ENCODE results near the gene UTP14A. TPM values are rescaled to one million over a fixed set of nuclear protein-coding genes. Genes with fewer than 3 reads are reported as not detected.

Gene UTP14A
- total and polyA plus RNA-seq, 7 donors: 14.7 to 23.1 (median 16.6) TPM

DNA sequence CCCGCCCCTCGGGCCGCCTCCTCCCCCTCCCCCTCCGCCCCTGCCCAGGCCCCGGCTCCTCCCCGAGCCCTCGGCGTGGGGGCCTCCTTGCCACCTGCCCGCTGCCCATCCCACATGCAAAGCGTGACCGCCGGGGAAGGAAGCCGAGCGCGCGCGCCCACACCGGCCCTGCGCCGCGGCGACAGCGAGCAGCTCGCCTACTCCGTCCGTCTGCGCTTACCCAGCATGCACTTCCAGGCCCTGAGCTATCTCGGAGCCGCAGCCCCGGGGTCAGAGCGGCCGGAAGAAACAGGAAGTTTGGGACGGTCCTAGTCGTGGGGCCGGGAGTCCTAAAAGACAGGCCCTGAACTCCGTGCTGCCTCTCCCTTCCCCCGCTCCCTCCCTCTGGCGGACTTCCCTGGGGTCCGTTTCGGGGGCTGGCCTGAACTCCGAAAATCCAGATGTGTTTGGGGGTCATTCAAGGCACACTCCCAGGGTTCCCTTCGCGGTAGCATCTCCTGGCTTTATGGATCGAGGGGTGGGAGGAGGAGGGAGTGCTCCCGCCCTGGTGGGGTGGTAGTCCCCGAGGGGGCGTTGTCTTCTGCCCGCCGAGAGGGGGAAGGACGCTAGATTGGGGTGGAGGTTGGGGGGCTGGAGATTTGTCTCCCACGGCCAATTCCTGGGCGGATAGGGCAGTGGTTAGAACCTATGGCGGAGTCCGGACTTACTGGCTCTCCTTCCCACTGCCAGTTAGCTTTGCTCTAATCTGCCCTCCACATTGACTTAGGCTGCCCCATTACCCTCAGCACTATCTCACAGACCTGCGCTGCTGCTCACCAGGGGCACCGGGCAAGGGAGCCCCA is 51.5 kb downstream of the UTP14A start:
- peak; percentile 68 to 81 (median 75) for ATAC-seq

DNA sequence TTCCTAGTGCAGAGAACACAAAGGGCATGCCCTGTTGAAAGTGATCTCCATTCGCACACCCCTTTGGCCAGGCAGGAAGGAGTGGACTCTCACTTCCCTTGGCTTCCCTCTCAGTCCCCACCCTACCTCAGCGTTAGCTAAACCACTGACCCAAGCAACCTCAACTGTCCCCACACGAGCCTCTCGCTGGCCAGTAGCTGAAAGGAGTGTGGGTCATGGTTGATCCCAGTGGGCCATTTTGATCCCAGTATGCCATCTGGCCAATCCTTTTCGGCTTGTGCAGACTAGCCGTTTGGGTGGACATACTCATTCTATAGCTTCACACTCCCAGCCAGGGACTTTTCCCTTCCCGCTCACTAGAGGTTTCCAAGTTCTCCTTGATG is 52.1 kb downstream of the UTP14A start:
- peak in 1 of 4 donors; percentile 12 for ATAC-seq

More for the DNA sequence above, 51.5 kb downstream of the UTP14A start:
- peak; percentile 71 to 76 for DNase-seq
- Histone ChIP-seq H3K27me3 (ENCODE audit: insufficient read depth in 3 of 3, low read length in 2 of 3) (peaks cover 0 to 14% (median 2%) of the 10 kb centered on the region in 3 donors), H3K9me3 (no peaks in the 10 kb centered on the region), H3K4me1 (no peaks in the 10 kb centered on the region), H3K4me3 (peak overlapping the region; percentile 61), H3K36me3 (ENCODE audit: insufficient read depth in 1 of 2, low read depth in 1 of 2) (no peaks in the 10 kb centered on the region), H3K27ac (peak overlapping the region; percentile 23)
- WGBS, 3 donors: 9 to 30% (median 24%) methylated on average over 17 to 52 of the region's 56 CpGs
- TF ChIP-seq, protein P1, sequence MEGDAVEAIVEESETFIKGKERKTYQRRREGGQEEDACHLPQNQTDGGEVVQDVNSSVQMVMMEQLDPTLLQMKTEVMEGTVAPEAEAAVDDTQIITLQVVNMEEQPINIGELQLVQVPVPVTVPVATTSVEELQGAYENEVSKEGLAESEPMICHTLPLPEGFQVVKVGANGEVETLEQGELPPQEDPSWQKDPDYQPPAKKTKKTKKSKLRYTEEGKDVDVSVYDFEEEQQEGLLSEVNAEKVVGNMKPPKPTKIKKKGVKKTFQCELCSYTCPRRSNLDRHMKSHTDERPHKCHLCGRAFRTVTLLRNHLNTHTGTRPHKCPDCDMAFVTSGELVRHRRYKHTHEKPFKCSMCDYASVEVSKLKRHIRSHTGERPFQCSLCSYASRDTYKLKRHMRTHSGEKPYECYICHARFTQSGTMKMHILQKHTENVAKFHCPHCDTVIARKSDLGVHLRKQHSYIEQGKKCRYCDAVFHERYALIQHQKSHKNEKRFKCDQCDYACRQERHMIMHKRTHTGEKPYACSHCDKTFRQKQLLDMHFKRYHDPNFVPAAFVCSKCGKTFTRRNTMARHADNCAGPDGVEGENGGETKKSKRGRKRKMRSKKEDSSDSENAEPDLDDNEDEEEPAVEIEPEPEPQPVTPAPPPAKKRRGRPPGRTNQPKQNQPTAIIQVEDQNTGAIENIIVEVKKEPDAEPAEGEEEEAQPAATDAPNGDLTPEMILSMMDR (IDR thresholded peaks at IDR 0.05): no peak
- intact Hi-C loops (cut with DNase I): loop anchor here in 1 of 2 donors (2.0 kb wide), 1 partner anchor 17 kb away; no protein-coding TSS in a partner anchor

DNA sequence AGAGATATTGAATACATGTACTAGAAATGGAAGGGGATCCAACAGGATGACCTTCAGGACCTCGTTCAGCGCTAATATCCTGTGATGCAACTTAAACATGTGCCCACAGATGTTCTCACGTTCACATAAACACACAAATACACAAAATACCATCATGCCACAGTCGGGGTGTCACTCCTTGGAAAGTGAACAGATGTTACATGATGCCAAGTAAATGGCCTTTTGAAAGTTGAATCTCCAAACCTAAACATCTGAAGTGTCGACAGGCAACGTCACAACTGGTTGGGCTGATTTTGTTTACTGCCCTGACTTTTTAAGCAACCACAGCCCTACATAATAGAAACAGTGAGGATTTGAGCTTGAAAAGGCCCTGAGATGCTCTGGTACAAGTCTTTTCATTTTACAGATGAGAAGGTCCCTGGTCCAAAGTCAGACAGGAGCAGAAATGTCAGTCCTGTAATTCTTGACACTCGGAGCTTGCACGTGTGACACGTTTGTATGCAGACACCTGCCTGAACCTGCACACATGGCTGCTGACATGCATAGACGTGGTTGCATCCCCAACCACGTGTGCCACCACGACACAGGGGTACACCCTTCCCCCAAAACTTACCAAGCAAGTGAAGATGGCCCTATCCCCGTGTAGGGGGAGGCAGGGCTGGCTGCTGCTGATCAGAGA is 53.0 kb downstream of the UTP14A start:
- 45 to 63% (median 55%) methylated on average over 12 to 13 of the region's 13 CpGs for WGBS, 3 donors
- intact Hi-C loops (cut with DNase I): no loop called here
- Histone ChIP-seq H3K4me1 (no peaks in the 10 kb centered on the region), H3K36me3 (ENCODE audit: insufficient read depth in 1 of 2, low read depth in 1 of 2) (no peaks in the 10 kb centered on the region), H3K4me3 (no peak overlapping the region), H3K27me3 (ENCODE audit: insufficient read depth in 3 of 3, low read length in 2 of 3) (peaks cover 0 to 14% (median 2%) of the 10 kb centered on the region in 3 donors), H3K9me3 (no peaks in the 10 kb centered on the region), H3K27ac (no peak overlapping the region)
- ATAC-seq (no peak), DNase-seq (no peak)
- TF ChIP-seq, protein P1 (IDR thresholded peaks at IDR 0.05): no peak

More for the DNA sequence above, 52.1 kb downstream of the UTP14A start:
- Histone ChIP-seq H3K4me1 (no peaks in the 10 kb centered on the region), H3K36me3 (ENCODE audit: insufficient read depth in 1 of 2, low read depth in 1 of 2) (no peaks in the 10 kb centered on the region), H3K9me3 (no peaks in the 10 kb centered on the region), H3K4me3 (no peak overlapping the region), H3K27ac (no peak overlapping the region), H3K27me3 (ENCODE audit: insufficient read depth in 3 of 3, low read length in 2 of 3) (peaks cover 0 to 14% (median 2%) of the 10 kb centered on the region in 3 donors)
- TF ChIP-seq, protein P1 (IDR thresholded peaks at IDR 0.05): no peak
- no peak for DNase-seq
- WGBS, 3 donors: 69 to 82% (median 80%) methylated on average over 7 of the region's 7 CpGs
- intact Hi-C loops (cut with DNase I): no loop called here

DNA sequence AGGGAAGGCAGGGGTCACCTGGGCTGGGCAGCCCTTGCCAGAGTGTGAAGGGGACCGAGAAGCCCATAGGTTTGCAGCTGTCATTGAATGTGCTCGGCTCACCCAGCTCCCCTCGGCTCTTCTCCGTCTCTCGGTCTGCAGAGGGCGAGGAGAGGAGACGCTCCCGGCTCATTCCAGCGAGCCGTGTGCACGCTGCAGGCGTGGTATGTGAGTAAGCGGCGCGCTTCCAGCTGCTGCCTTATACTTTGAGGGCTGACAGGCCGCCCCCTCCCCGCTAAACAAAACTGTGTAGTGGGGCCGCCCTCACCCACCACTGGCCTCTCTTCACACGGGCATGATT is 53.5 kb downstream of the UTP14A start:
- ATAC-seq: no peak
- DNase-seq: no peak
- no peaks in the 10 kb centered on the region for H3K36me3 ChIP-seq (ENCODE audit: insufficient read depth in 1 of 2, low read depth in 1 of 2)
- no peak overlapping the region for H3K27ac ChIP-seq
- H3K4me3 ChIP-seq: no peak overlapping the region
- H3K27me3 ChIP-seq (ENCODE audit: insufficient read depth in 3 of 3, low read length in 2 of 3): peaks cover 0 to 12% (median 2%) of the 10 kb centered on the region in 3 donors
- intact Hi-C loops (cut with DNase I): no loop called here
- TF ChIP-seq, protein P1 (IDR thresholded peaks at IDR 0.05): no peak
- no peaks in the 10 kb centered on the region for H3K9me3 ChIP-seq
- H3K4me1 ChIP-seq: no peaks in the 10 kb centered on the region
- WGBS, 3 donors: 37 to 46% (median 40%) methylated on average over 7 to 19 of the region's 19 CpGs

Measured in psoas muscle (tissue), 8 donors.